Gastroesophageal sphincter (tissue), 4 donors: ENCODE measurements around the gene C1RL. TPM values are rescaled to one million over a fixed set of nuclear protein-coding genes. Genes with fewer than 3 reads are reported as not detected.

Experiments used
- ATAC-seq: fragments of 150-250 bp; one replicate; pipeline ENCODE4 v1.9.1; 2016; ENCODE audit warnings: mild to moderate bottlenecking, moderate library complexity
- H3K27ac ChIP-seq, 4 donors: fragments of 200-600 bp; sonication (generic) in 3 of 4; 1 replicate in 3 of 4; 2 replicates in 1 of 4; pipeline ENCODE4 v1.5.1; 2016 to 2019
- H3K27me3 ChIP-seq: fragments of 200-600 bp; sonication (generic); one replicate; pipeline ENCODE4 v1.5.1; 2019
- H3K36me3 ChIP-seq, 2 donors: fragments of 200-600 bp; sonication (generic); one replicate each; pipeline ENCODE4 v1.5.1; 2019; ENCODE audit warnings: control low read depth in 1 of 2
- H3K4me1 ChIP-seq, 3 donors: fragments of 200-600 bp; sonication (generic); 1 replicate in 2 of 3; 2 replicates in 1 of 3; pipeline ENCODE4 v1.5.1; 2016 to 2019; ENCODE audit warnings: control low read depth in 2 of 3
- H3K4me3 ChIP-seq, 2 donors: fragments of 200-600 bp; sonication (generic); one replicate each; pipeline ENCODE4 v1.5.1; 2019; ENCODE audit warnings: mild to moderate bottlenecking in 1 of 2, moderate library complexity in 1 of 2
- H3K9me3 ChIP-seq, 3 donors: fragments of 200-600 bp; sonication (generic); one replicate each; pipeline ENCODE4 v1.5.1; 2017 to 2019; ENCODE audit warnings: control low read depth in 2 of 3
- CTCF ChIP-seq, 4 experiments: fragments of 200-600 bp in 2 of 4; fragments of 450-650 bp in 2 of 4; sonication (generic) in 1 of 4; IDR thresholded peaks; one replicate each; pipeline ENCODE4 v1.5.1; 2017 to 2019; ENCODE audit warnings: antibody characterized with exemption in 4 of 4, mild to moderate bottlenecking in 2 of 4, moderate library complexity in 2 of 4
- EP300 ChIP-seq: sonication (generic); formaldehyde crosslinking; IDR thresholded peaks from one replicate; pipeline ENCODE4 v1.6.1; 2017; ENCODE audit warnings: antibody characterized with exemption, mild to moderate bottlenecking
- POLR2A ChIP-seq, 2 donors: fragments of 450-650 bp; IDR thresholded peaks; one replicate each; pipeline ENCODE4 v1.6.1; 2017; ENCODE audit warnings: antibody characterized with exemption in 2 of 2, mild to moderate bottlenecking in 2 of 2, moderate library complexity in 1 of 2
- POLR2AphosphoS5 ChIP-seq: sonication (generic); formaldehyde crosslinking; IDR thresholded peaks from one replicate; pipeline ENCODE4 v1.6.1; 2017; ENCODE audit warnings: antibody characterized with exemption
- WGBS, 2 donors: methylation state at CpG; one replicate each; pipeline ENCODE4 v1.1.5; 2018; ENCODE audit warnings: low coverage in 1 of 2; 5-methylcytosine and 5-hydroxymethylcytosine counted together
- total RNA-seq, 4 donors: library from RNA; depleted of rRNA; stranded (reverse); fragments of >200 nt; gene quantifications; one replicate each; pipeline ENCODE4 v1.1.0, GENCODE V29; 2016

The C1RL gene
- total RNA-seq, 4 donors from 2014 or later, result 85.9 to 181 (median 103) TPM

GRCh38 chr12:7150356-7150755 lies 41.3 kb upstream of the C1RL start:
- no peaks in the 10 kb centered on the region for H3K4me1 ChIP-seq
- ATAC-seq, result no peak
- TF ChIP-seq POLR2AphosphoS5 (no peak), EP300 (no peak), POLR2A (IDR thresholded peaks at IDR 0.05) (no peak), CTCF (IDR thresholded peaks at IDR 0.05) (no peak)
- H3K36me3 ChIP-seq, result peaks cover 0 to 88% of the 10 kb centered on the region in 2 donors
- no peak overlapping the region for H3K4me3 ChIP-seq
- 100% methylated on average over 1 of the region's 12 CpGs; no CpG with 5 or more reads in 1 of the 2 donors for WGBS, 2 donors
- no peak overlapping the region for H3K27ac ChIP-seq
- H3K9me3 ChIP-seq, result no peaks in the 10 kb centered on the region
- H3K27me3 ChIP-seq, result no peaks in the 10 kb centered on the region

GRCh38 chr12:7146906-7147305 lies 37.9 kb upstream of the C1RL start:
- peaks cover 0 to 8% (median 0%) of the 10 kb centered on the region in 3 donors for H3K4me1 ChIP-seq
- ATAC-seq, result no peak
- H3K27me3 ChIP-seq, result no peaks in the 10 kb centered on the region
- no peak overlapping the region for H3K4me3 ChIP-seq
- no peaks in the 10 kb centered on the region for H3K9me3 ChIP-seq
- H3K36me3 ChIP-seq, result peaks cover 0 to 74% of the 10 kb centered on the region in 2 donors
- H3K27ac ChIP-seq, result no peak overlapping the region
- 93 to 96% methylated on average over 4 to 6 of the region's 7 CpGs for WGBS, 2 donors
- TF ChIP-seq CTCF (IDR thresholded peaks at IDR 0.05) (no peak), POLR2A (IDR thresholded peaks at IDR 0.05) (no peak), EP300 (no peak), POLR2AphosphoS5 (no peak)

GRCh38 chr12:7146228-7146627 lies 37.2 kb upstream of the C1RL start:
- Histone ChIP-seq H3K4me3 (no peak overlapping the region), H3K9me3 (no peaks in the 10 kb centered on the region), H3K36me3 (peaks cover 0 to 74% of the 10 kb centered on the region in 2 donors), H3K4me1 (peaks cover 0 to 8% (median 0%) of the 10 kb centered on the region in 3 donors), H3K27me3 (no peaks in the 10 kb centered on the region), H3K27ac (no peak overlapping the region)
- WGBS, 2 donors, result 92 to 98% methylated on average over 5 of the region's 7 CpGs
- no peak for ATAC-seq
- TF ChIP-seq POLR2AphosphoS5, result no peak
- TF ChIP-seq EP300, result no peak
- TF ChIP-seq CTCF (IDR thresholded peaks at IDR 0.05), result no peak
- TF ChIP-seq POLR2A (IDR thresholded peaks at IDR 0.05), result no peak

GRCh38 chr12:7145671-7146070 lies 36.7 kb upstream of the C1RL start:
- no peak for ATAC-seq
- Histone ChIP-seq H3K4me1 (peaks cover 0 to 8% (median 0%) of the 10 kb centered on the region in 3 donors), H3K4me3 (no peak overlapping the region), H3K27me3 (no peaks in the 10 kb centered on the region), H3K9me3 (no peaks in the 10 kb centered on the region), H3K36me3 (peaks cover 0 to 74% of the 10 kb centered on the region in 2 donors), H3K27ac (no peak overlapping the region)
- WGBS, 2 donors, result 56 to 59% methylated on average over 3 to 4 of the region's 4 CpGs
- TF ChIP-seq POLR2AphosphoS5 (no peak), EP300 (no peak), POLR2A (IDR thresholded peaks at IDR 0.05) (no peak), CTCF (IDR thresholded peaks at IDR 0.05) (no peak)

GRCh38 chr12:7144414-7145120 lies 35.6 kb upstream of the C1RL start:
- 25 to 32% methylated on average over 7 to 8 of the region's 11 CpGs for WGBS, 2 donors
- ATAC-seq, result peak; percentile 45
- TF ChIP-seq POLR2AphosphoS5 (no peak), CTCF (IDR thresholded peaks at IDR 0.05) (peak in 3 of 4 experiments; percentile 45 to 58 (median 45)), POLR2A (IDR thresholded peaks at IDR 0.05) (no peak), EP300 (no peak)
- H3K36me3 ChIP-seq, result peaks cover 0 to 72% of the 10 kb centered on the region in 2 donors
- no peaks in the 10 kb centered on the region for H3K27me3 ChIP-seq
- peaks cover 0 to 8% (median 0%) of the 10 kb centered on the region in 3 donors for H3K4me1 ChIP-seq
- H3K9me3 ChIP-seq, result no peaks in the 10 kb centered on the region
- H3K27ac ChIP-seq, result peak overlapping the region in 1 of 4 donors; percentile 32
- H3K4me3 ChIP-seq, result no peak overlapping the region
